Measurements from ENCODE around the gene SH3BP5.

GRCh38 chr3:15312550-15312949 lies 19.8 kb downstream of the SH3BP5 start:
- TF ChIP-seq POLR2A (IDR thresholded peaks at IDR 0.05; ENCODE audit: low read depth, low read length) (no peak), TAF1 (IDR thresholded peaks at IDR 0.05; ENCODE audit: low read depth, low read length) (no peak), POLR2AphosphoS5 (IDR thresholded peaks at IDR 0.05; ENCODE audit: low read depth, low read length) (no peak), PAX5 (IDR thresholded peaks at IDR 0.05; ENCODE audit: insufficient read depth, low read length, severe bottlenecking) (no peak), SPI1 (IDR thresholded peaks at IDR 0.05; ENCODE audit: low read depth, low read length) (no peak), POU2F2 (IDR thresholded peaks at IDR 0.05; ENCODE audit: low read depth, low read length) (no peak)
